Activated CD8-positive, alpha-beta memory T cell treated with anti-CD3 and anti-CD28 coated beads for 48 hours (primary cell): Measurements from ENCODE around the gene NDRG3.
"Not testable (repeated sequence)": the region's sequence is repeated elsewhere in the genome, so short reads cannot be mapped to it uniquely, and the experiment has no call there.

ENCODE experiments used
- DNase-seq, 3 experiments: peaks; one replicate each; pipeline ENCODE4 v3.0.0-alpha.2; 2020; ENCODE audit warnings: low read depth in 2 of 3, low spot score in 2 of 3

The NDRG3 gene

GRCh38 chr20:36645353-36645752 is 100.5 kb downstream of the NDRG3 start:
- no peak for DNase-seq

DNA sequence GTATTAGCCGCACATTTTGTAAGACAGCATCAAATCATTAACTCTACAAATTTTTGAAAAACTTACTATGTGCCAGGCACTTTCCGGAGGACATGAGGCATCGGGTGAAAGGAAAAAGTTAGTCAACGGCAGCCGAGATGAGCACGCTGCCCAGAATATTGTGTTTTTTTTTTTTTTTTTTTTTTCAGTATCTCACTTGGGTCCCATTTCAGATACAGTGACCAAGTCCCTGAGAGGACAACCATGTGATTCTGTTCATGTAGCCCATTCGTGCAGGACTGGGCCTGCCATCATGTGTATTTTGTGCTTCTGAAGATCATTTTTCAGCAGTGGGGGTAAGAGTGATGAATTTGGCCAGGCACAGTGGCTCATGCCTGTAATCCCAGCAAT is 101.2 kb downstream of the NDRG3 start:
- DNase-seq = no peak

DNA sequence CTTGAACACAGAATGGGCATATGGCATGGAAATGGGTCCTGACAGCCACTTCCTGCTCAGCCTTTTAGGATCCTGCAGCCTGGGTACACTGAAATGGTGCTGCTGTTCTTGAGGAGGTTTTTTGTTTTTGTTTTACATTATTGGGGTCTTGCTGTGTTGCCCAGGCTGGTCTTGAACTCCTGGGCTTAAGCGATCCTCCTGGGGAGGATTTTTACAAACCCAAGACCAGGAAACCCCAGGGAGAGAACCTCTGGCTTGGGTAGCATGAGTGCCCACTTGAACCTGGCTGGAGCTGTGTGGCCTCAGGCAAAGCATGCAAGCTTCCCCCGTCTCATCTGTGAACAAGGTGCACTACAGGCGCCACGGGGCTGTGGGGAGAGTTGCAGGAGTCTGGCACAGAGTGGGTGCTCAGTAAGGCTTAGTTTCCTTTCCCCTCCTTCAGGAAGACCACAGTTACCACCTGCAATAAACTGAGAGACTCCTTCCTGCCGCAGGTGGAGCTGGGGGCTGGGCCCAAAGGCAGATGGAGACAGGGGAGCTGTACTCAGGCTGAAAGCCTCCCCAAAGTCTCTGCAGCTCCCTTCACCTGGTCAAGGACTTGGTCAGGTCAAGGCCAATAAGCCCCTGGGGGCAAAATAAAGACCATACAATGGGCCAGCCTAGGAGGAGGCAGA is 101.7 kb downstream of the NDRG3 start:
- DNase-seq = peak in 2 of 3 experiments; percentile 25 to 60

- DNase-seq = no peak
Observed at GRCh38 chr20:36642136-36642535, 103.8 kb downstream of the NDRG3 start.

GRCh38 chr20:36641506-36641843 is 104.4 kb downstream of the NDRG3 start:
- no peak for DNase-seq

DNA sequence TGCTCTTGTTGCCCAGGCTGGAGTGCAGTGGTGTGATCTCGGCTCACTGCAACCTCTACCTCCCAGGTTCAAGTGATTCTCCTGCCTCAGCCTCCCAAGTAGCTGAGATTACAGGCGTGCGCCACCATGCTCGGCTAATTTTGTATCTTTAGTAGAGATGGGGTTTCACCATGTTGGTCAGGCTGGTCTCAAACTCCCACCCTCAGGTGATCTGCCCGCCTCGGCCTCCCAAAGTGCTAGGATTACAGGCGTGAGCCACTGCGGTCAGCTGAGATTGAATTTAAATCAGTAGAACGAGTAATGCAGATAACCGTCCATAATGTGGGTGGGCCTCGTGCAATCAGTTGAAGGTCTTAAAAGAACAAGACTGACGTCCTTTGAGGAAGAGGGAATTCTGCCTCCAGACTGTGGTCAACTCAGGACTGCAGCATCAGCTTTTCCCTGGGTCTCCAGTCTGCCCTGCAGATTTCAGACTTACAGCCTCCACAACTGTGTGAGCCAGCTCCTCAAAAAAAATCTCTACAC is 107.0 kb downstream of the NDRG3 start:
- DNase-seq = not testable (repeated sequence)

DNA sequence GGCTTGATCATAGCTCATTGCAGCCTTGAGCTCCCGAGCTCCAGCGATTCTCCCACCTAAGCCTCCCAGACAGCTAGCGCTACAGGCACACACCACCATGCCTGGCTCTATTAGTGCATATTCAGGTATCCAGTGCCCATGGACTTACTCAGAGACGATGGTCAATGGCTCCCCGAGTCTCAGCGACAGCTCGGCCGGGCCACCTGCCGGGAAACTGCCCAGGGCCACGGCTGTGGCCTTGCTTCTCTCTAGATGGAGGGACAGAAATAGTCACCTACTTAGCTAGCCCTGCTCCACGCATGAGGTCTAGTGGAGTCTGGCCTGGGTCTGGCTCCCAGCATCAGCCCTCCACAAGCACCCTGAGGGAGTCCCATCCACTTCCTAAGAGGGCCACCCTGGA is 111.5 kb downstream of the NDRG3 start:
- DNase-seq = no peak

DNA sequence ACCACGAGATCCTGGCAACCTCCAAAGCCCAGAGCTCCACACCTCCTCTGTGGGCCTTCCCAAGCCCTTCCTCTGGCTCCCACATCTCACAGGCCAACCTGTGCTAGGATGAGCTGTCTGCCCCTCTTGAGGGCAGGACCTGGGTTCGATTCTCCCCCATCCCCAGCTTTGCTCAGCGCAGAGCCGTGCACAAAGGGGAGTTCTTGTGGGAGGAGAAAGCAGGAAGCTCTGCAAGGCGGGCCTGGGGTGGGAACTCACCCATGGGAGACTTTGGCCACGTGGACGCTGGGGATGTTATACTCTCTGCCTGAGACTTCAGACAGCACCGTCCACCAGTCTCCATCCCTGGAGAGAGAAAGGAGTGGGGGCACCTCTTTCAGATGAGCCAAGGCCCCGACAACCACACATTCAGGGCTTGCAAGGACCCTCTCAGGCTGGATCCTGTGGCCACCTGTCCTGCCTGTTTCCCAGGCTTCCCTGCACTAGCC is 112.6 kb downstream of the NDRG3 start:
- DNase-seq = no peak

DNA sequence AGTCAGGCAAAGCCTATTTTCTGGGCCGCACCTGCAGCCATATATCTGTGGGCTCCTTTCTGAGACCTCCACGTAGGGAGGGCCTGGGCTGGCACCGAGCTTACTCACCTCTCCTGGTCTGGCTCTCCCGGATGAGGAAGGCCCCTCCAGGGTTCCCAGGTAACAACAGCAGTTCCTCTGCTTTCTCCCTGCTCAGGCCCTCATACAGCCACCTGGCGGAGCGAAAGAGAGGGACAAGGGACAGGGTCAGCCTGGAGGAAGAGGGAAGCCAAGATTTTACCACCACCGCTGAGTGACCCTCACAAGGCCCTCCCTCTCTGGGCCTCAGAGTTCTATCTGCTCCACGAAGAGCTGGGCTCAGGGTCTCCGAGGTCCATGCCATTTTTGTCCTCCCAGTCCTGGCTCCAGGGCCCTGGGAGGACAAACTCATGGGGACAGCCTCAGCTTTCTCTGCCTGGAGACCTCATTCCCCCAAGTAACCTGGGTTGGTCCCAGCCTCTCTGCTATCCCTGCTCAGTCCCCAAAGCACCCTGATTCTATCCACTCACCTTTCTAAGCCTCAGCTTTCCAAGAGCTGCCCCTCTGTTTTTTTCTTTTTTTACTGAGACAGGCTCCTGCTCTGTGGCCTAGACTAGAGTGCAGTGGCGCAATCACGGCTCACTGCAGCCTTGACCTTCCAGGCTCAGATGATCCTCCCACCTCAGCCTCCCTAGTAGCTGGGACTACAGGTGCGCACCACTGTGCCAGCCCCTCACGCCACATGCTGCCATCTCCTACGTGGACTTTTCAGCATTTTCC is 113.2 kb downstream of the NDRG3 start:
- no peak for DNase-seq

- no peak for DNase-seq
Observed at GRCh38 chr20:36632147-36632486, 113.8 kb downstream of the NDRG3 start.

DNA sequence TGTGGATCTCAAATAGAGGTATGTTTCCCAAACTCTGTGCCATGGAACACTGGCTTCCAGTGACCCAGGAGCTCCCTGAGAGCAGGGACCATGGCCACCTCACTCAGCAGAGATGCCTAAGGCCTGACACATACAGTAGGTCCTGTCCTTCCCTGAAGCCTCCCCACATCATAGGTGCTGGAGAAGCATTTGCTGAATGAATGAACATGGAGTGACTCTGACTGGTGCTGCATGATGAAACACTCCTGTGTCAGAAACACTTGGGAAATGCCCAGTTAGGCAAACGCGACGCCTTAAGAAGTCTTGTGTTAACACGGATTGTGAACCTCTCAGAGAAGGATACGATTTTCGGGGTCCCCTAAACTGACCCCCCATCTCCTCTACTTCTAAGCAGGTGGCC is 114.2 kb downstream of the NDRG3 start:
- DNase-seq = no peak

DNA sequence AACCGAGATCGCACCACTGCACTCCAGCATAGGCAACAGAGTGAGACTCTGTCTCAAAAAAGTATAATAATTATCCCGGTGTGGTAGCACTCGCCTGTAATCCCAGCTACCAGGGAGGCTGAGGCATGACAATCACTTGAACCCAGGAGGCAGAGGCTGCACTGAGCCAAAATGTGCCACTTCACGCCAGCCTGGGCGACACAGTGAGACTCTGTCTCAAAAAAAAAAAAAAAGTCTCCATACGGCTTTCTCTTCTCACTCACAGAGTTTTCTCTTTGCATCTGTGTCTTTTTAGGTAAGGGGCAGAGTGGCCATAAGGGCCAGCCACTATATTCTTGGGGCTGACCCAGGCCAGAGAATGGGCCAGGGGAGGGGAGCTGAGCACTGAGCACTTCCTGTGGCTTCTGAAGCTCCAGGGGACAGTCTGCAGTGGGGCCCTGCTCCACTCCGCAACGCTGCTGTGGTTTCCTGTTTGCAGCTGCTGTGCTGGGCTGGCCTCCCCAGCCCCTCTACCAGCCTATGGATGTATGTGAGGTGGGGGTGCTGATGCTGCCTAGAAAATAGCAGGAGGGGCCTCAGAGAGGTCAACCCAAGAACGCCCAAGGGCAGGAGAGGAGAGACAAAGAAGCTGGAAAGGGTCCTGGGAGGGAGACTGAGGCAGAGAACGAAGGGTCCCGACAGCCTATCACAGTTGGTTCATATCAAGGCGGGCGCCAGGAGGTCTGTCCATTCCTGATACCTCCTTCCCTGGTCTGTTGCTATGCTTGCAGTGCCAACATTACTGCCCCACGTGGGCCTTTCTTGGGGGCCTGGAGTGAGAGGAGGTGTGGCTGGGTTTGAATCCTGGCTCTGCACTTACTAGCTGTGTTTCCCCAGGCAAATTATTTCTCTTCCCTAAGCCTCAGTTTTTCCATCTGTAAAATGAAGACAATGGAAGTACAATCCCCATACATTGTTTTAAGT is 115.9 kb downstream of the NDRG3 start:
- no peak for DNase-seq

DNA sequence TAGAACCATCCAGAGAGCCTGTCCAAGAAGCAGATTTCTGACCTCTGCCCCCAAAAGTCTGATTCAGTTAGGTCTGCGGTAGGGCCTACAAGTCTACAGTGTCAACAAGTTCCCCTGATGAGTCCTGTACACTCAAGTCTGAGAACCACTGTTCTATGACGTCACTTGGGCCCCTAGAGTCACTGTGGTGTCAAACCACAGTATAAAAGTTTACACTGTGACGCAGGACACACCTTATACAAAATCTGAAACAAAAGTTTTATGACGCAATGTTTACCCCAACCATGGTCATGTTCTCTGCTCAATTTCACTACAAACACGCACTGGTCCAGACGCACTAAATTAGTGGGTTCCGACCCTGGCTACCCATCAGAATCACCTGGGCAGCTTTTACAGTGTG is 117.8 kb downstream of the NDRG3 start:
- DNase-seq = no peak

DNA sequence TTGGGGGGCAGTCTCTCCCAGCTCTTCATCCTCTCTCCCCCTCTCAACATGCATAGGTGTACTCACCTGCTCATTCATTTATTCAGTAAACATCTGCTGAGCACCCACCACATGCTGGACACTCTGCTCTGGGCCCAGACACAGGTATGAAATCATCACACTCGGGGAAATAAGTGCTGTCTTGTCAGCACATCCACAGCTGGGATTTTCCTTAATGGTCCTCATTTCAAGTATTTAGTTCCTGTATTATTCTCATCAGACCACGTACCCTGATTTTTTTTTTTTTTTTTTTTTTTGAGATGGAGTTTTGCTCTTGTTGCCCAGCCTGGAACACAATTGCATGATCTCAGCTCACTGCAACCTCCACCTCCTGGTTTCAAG is 121.0 kb downstream of the NDRG3 start:
- DNase-seq = no peak

- no peak for DNase-seq
Observed at GRCh38 chr20:36624068-36624943, 121.6 kb downstream of the NDRG3 start.

GRCh38 chr20:36623444-36623843 is 122.4 kb downstream of the NDRG3 start:
- DNase-seq = no peak

DNA sequence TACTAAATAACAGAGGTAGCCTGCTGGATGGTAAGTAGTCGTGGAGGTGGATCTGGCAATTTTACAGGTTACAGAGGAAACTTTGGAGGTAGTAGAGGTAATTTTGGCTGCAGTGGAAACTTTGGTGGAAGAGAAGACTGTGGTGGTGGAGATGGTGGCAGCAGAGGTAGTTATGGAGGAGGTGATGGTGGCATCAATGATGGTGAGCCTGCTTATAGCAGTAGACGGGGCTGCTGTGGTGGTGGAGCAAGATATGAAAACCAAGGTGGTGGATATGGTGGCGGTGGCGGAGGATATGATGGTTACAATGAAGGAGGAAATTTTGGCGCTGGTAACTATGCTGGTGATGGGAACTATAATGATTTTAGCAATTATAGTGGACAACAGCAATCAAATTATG is 125.0 kb downstream of the NDRG3 start:
- DNase-seq = no peak

GRCh38 chr20:36614781-36615557 is 130.9 kb downstream of the NDRG3 start:
- no peak for DNase-seq

GRCh38 chr20:36613974-36614373 is 131.9 kb downstream of the NDRG3 start:
- DNase-seq = no peak

DNA sequence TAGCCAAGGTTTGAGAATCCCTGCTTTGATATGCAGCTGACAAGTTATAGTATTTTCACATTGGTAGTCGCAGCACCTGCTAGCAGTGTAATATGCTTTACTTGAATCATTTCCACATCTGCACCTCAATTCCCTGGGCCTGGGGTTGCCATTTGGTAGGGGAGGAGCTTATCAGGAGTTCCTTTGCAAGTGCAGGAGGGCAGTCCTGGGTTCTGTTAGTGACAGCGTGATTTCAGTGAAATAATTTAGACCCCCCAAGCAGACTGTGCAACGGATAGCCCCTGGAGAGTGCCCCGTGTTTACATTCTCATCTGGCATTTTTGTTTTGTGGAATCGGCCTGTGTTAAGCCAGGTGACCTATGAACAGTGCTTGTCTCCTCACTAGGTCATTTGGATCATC is 134.3 kb downstream of the NDRG3 start:
- DNase-seq = no peak
